COR-L47 (cell line): ENCODE results near the gene IL1F10.

Experiments used
- DNase-seq: peaks from one replicate; lab custom pipeline; 2025; lab: John Stamatoyannopoulos, UW

IL1F10 gene, protein sequence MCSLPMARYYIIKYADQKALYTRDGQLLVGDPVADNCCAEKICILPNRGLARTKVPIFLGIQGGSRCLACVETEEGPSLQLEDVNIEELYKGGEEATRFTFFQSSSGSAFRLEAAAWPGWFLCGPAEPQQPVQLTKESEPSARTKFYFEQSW

GRCh38 chr2:113067681-113068080, at the start of gene IL1F10:
Gene IL1F10 (plus strand): TSS chr2:113067970. CDS start chr2:113072739, 4,769 bp downstream.
- DNase-seq: no peak

DNA sequence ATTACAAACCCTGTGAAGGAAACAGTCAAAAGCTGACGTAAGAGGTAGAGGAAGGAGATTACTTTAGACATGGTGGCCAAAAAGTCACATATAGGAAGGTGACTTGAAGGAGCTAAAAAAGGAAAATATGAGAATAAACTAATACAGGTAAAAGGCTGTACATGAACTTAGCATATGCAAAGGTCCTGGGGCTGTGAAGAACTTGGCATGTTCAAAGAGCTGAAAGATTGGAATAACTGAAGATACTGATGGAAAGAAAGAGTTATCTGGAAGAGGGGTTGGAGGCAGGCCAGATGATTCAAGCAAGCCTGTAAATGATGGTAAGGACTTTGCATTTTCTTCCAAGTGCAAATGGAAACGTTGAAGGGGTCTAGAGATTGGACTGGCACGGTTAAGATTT, 49.3 kb upstream of the IL1F10 start:
- DNase-seq: no peak

DNA sequence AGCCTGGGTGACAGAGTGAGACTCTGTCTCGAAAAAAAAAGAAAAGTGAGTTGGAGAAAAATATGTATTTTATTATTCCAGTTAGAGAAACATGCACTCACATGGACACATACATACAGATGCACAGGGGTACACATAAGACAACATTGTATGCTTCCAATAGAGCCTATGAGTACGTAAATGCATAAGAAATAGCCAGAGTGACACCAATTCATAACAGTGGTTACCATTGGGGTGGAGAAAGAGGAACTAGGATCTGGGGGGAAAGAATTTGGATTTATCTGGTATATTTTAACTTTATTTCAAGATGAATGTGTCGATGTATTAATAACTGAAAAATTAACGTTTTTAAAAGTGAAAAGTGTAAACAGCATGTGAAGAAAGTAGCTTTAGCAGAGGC, 46.5 kb upstream of the IL1F10 start:
- no peak for DNase-seq

GRCh38 chr2:113024764-113025163, 43.0 kb upstream of the IL1F10 start:
- no peak for DNase-seq

GRCh38 chr2:113025737-113026136, 42.0 kb upstream of the IL1F10 start:
- DNase-seq: no peak

- DNase-seq: no peak
These were observed 40.1 kb upstream of the IL1F10 start for GRCh38 chr2:113027691-113028090.

GRCh38 chr2:113028112-113028511, 39.7 kb upstream of the IL1F10 start:
- DNase-seq: no peak

DNA sequence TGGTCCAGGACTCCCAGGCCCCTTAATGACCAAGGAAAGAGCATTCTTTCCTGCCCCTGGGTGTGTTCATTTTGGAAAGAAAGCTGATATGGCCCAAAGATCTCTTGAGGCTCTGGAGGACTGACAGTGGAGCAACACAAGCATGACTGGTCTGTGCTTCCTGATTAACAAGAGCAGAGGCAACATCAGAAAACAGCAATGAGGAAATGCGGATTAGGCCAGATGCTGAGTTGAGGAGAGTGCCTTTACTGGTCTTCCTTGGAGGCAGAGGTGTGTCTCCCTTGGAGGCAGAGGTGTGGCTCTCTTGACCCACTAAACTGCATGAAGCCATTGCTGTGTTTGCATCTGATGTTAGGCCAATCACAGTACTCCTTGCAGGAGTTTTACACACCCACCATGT, 35.0 kb upstream of the IL1F10 start:
- DNase-seq: no peak

GRCh38 chr2:113034016-113034415, 33.8 kb upstream of the IL1F10 start:
- no peak for DNase-seq

DNA sequence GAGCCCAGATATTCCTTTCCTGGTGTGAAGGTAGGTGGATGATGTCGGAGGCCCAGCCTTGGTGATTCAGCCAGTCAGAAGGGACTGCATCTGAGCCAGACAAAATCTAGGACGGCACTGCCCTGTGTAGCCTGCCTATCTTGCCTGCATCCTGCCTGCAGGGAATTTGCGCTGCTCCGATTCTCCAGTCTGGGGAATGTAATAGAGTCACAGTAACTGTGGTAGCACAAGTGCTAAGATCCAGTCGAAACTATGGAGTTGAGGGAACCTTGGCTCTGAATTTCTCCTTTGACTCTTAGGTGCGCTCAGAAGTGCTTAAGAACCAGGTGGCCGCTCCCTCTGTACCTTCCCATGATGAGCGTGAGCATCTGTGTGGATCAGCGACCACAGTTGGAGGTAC, 31.0 kb upstream of the IL1F10 start:
- no peak for DNase-seq

GRCh38 chr2:113038291-113038690, 29.5 kb upstream of the IL1F10 start:
- no peak for DNase-seq

GRCh38 chr2:113039158-113039557, 28.6 kb upstream of the IL1F10 start:
- no peak for DNase-seq

GRCh38 chr2:113039719-113040118, 28.1 kb upstream of the IL1F10 start:
- DNase-seq: no peak

DNA sequence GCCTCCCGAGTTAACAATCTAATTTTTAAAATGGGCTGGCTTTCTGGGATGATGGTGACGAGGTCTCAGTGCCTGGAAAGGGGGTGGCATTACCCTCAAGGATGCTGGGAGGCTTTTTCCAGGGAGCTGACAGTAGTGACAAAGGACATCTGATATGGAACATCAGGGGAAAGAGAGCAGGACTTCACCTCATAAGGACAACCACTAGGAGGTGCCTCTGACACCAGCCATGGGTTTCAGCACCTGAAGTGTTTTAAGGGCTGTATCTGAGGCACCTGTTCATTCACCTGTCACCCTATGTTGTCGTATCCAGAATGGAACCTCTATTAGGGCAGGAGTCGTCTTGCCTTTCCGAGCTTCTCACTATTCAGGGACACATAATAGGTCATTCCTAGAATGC, 25.9 kb upstream of the IL1F10 start:
- DNase-seq: no peak

GRCh38 chr2:113046465-113046864, 21.3 kb upstream of the IL1F10 start:
- DNase-seq: no peak

- DNase-seq: no peak
These were observed 16.6 kb upstream of the IL1F10 start for GRCh38 chr2:113050921-113051895.

- DNase-seq: no peak
These were observed 15.3 kb upstream of the IL1F10 start, which contains the start of gene IL36B for GRCh38 chr2:113052396-113052917. Gene IL36B (minus strand): TSS chr2:113052867.

DNA sequence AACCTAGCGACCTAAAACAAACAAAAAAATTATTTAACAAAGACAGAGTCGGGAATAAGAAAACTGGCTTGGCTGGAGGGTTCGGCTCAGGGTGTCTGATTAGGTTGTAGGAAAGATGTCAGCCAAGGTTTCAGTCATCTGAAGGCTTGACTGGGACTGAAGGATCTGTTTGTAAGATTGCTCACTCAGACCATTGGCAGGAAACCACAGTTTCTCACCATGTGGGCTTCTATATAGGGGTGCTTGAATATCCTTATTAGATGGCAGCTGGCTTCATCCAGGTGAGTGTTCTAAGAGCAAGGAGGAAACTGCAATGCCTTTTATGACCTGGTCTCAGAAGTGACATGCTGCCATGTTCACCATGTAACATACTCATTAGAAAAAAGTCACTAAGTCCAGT, 14.1 kb upstream of the IL1F10 start:
- DNase-seq: no peak

DNA sequence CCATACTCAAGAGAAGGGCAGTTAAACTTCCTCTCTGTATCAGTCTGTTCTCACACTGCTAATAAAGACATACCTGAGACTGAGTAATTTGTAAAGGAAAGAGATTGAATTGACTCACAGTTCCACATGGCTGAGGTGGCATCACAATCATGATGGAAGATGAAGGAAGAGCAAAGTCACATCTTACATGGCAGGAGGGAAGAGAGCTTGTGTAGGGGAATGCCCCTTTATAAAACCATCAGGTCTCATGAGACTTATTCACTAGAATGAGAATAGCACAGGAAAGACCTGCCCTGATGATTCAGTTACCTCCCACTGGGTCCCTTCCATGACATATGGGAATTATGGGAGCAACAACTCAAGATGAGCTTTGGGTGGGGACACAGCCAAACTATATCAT, 13.7 kb upstream of the IL1F10 start:
- no peak for DNase-seq

- DNase-seq: no peak
These were observed 11.2 kb upstream of the IL1F10 start for GRCh38 chr2:113056521-113056920.

DNA sequence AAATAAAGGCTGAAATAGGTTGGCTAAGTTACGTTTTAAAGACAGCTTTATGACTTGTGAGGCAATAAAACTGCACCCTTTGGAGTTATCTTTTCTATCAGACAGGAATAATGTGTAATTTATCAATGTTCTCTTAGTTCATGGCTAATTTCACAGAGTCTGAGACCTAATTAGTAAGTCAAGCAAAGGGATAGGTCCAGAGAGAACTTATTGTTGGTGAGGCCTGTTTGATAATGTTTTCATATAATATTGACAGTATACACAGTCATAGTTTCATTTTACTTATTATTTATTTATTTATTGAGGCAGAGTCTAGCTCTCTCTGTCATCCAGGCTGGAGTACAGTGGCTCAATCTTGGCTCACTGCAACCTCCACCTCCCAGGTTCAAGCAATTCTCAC, 10.7 kb upstream of the IL1F10 start:
- DNase-seq: no peak

DNA sequence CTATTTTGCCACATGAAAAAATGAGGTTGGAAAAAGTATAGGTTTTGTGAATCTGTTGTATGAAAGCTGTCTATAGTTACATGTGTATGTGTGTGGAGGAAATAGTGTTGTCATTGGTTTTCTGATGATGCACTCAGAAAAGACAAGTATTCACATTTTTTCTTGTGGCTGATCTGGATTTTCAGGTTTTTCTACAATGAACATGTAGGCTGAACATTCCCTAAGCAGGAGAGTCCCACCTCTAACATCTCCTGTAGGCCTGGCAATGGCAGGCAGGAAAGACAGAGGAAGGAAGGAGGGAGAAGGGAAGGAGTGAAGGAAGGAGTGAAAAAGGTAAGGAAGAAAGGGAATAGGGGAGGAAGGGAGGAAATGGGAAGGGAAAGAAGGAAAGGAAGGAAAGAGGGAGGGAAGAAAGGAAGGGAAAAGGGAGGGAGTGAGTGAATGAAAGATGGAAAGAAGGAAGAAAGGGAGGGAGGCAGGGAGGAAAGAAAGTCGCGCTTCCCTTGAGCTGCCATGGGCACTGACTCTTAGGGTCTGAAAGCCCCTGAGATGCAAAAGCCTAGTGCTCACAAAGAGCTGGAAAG, 9.3 kb upstream of the IL1F10 start:
- DNase-seq: no peak
